Amygdala (tissue), 56 donors: Measurements from ENCODE around the gene MB21D2.
"Not testable (repeated sequence)": the region's sequence is repeated elsewhere in the genome, so short reads cannot be mapped to it uniquely, and the experiment has no call there.

Source experiments
- DNase-seq, 56 donors: peaks; one replicate each; lab custom pipeline; 2025; lab: John Stamatoyannopoulos, UW

MB21D2 gene

DNA sequence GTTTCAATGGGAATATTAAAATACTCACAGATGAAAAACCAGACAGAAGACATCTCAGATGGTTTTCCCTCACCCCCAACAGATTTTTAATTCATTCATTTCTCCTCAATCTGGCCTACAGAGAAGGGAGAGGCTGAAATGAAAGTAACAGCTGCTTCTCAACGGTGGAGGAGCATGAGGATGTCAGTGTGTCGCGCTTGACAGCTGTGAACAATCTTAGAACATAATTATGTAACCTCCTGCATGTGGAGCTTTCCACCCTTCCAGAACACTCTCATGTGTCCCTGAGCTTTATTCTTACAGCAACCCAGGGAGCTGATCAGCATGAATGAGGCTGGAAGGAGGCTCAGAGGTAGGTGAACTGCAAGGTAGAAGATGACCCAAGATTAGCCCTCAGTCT is 52.7 kb downstream of the MB21D2 start:
- peak in 2 of 56 donors; percentile 13 to 29 for DNase-seq

DNA sequence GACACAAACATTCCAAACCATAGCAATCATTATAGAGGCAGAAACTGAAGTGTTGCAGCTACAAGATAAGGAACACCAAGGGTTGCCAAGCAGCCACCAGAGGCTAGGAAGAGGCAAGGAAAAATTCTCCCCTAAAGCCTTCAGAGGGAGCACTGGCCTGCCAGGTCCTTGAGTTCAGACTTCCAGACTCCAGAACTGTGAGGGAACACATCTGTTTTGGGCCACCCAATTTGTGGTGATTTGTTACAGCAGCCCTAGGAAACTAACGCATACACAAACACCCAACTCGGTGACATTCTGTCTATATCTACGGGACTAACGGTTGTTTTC is 54.6 kb downstream of the MB21D2 start:
- DNase-seq, result no peak

DNA sequence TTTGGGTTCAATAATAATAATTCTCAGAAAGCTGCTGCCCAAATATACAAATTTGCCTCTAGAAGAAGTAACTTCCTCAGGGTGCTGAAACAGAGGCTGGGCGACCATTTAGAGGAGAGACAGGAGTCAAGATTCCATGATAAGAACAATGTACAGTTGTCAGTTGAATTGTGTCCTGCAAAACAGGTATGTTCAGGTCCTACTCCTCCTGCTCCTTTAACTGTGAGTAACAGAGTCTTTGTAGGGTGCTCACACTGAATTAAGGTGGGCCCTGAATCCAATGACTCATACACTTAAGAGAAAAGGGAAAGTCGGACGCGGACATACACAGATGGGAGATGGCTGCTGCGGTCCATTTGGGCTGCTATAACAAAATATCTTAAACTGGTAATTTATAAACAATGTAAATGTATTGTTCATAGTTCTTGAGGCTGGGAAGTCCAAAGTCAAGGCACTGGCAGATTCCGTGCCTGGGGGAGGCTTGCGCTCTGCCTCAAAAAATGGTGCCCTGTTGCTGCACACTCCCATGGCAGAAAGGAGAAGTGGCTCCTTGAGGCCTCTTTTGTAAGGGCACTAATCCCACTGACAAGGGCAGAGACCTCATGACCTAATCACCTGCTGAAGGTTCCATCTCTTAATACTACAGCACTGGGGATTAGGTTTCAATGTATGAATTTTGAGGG is 55.1 kb downstream of the MB21D2 start:
- DNase-seq, result no peak

DNA sequence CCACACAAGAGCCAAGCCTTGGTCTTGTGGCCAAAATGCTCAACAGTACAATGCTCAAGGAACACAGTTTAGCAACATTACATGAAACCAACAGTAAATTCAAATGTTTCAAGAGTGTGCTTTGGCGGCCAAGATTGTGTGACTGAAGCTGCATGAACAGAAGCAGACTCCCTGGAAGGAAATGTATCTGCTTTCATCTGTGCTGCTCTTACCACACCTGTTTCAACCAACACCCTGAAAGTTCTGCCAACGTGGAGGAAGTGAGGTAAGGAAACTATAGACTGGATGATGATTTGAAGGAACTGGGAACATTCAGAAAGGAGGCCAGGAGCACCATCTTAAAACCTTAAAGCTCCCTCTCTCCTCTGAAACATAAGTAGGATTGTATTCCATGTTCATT is 55.7 kb downstream of the MB21D2 start:
- DNase-seq, result no peak

DNA sequence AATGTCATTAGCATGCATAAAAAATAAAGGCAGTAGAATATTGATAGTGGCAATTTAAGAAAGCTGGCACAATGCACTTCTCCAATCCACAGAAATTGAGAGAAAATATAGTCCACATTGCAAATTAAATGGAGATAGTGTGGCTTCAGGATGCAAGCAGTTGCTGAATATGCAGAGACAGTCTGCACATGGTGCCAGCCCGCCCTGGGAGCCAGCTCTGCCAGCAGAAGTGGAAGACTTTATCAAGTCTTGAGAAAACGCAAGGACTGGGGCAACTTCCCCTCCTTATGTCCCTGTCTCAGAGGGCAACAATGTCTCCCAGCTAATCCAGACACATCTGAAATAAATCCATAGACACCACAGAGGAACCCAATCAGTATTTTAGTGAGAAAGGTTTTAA is 57.2 kb downstream of the MB21D2 start:
- peak in 1 of 56 donors; percentile 3 for DNase-seq

DNA sequence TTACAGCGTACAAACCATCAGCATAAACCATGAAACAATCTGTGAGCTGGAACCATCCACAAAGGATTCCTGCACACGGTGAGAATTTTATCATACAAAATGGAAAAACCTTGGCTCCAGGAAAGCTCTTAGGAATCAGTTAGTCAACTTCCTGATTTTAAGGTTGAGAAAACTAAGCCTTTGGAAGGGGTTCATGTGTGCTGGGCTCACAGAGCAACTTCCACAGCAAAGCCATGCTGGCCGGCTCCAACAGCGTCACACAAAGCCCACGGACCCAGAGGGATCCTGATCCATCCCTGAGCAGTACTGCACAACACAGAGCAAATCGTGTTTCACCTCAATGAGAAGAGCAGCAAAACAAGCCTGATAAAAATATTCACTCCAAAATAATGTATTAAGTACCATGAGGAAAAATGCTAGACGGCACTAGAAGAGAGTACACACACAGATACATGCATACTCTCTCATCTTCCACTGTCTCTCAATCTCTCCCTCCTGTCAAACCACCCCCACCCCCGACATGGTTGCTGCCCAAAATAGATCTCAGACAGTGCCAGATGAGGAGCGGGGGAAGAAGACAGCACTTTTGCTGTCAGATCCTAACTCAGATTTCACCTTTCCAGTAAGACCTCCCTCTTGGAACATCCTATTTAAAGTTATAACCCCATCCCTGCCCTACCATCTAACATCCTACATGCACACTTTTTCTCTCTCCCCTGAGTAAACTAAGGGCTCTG is 58.6 kb downstream of the MB21D2 start:
- no peak for DNase-seq

DNA sequence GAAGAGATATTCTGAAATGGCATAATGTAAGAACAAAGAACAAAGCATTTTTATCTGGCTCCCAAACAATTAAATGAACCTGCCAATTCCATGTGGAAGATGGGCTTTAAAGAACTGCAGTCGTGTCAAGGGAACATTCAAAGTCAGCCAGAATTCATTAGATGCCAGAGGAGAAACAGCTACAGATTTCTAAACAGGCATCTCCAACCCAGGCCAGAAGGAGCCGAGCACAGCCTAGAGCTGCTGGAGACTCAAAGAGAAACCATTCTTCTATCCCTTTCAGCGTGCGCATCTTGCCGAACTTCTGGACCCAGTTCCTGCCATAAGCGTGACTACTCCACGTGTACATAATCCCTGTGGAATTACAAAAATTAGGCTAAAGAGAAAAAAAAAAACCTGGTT is 60.4 kb downstream of the MB21D2 start:
- peak in 2 of 56 donors; percentile 3 to 7 for DNase-seq

DNA sequence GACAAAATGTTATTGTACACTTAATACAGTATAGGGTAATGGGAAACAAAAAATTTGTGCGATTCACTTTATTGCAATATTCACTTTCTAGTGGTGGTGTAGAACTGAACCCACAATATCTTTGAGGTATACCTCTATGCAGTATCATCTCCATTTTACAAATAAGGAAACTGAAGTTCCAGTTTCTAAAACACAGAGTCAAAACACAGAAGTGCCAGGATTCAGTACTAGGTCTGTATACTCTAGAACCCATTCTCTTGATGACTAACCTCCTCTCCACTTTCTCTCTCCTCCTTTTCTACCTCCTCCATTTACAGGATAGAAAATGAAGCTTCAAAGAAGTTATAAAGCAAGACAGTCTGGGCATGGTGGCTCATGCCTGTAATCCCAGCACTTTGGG is 62.2 kb downstream of the MB21D2 start:
- no peak for DNase-seq

DNA sequence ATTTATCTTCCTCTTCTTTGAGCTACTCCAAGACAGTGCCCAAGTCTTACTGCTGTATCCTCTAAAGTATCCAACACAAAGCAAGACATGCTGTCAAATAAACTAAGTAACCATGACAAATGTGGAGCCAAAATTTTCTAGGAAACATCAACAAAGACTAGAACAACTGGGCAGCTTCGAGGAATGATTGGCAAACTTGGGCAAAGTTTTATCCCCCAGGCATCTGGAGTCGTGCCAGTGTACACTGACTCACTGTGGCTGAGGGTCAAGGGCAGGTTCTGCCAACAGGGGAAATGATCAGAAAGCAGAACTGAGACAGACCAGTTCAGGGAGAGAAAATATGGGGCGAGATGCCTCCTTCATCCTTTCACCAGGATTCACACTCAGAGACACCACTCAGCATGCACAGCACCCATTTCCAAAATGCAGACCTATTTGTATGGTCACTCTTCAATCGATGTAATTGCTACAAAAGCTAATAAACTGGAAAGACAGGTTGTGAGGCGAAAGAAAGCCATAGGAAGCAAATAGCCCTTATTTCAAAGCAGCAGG is 65.8 kb downstream of the MB21D2 start:
- DNase-seq, result peak in 29 of 56 donors; percentile 1 to 57 (median 12)

DNA sequence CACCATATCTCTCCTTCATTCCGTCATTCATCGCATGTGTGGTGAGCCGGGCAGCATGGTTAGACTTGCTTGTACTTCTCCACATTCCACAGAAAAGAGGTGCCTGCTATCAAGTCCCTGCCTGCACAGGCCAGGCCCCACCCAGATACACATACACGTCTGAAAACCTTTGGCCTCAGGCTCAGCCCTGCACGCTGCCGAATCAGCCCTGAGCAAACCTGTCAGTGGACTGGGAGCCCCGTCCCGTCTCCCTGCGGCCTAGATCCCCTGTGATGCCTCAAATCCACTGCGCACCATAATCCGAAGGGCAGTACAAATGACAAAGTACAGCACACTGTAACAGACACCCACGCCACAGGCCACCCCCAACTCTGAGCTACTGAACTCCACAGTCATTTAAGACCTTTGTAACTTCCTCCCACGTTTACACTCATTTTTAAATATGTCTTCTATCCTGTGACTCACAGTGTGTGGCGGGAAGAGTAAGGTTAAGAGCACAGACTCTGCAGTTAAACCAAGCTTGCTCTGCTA is 67.1 kb downstream of the MB21D2 start:
- DNase-seq, result no peak

DNA sequence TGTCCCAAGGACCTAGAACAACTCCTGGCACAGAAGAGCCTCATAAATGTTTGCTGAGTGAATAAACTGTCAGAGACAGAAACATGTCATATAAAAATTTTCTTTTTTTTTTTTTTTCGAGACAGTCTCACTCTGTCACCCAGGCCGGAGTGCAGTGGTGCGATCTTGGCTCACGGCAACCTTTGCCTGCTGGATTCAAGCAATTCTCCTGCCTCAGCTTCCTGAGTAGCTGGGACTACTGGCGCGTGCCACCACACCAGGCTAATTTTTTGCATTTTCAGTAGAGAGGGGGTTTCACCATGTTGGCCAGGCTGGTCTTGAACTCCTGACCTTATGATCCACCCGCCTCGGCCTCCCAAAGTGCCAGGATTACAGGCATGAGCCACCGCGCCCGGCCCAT is 67.8 kb downstream of the MB21D2 start:
- DNase-seq, result not testable (repeated sequence)

DNA sequence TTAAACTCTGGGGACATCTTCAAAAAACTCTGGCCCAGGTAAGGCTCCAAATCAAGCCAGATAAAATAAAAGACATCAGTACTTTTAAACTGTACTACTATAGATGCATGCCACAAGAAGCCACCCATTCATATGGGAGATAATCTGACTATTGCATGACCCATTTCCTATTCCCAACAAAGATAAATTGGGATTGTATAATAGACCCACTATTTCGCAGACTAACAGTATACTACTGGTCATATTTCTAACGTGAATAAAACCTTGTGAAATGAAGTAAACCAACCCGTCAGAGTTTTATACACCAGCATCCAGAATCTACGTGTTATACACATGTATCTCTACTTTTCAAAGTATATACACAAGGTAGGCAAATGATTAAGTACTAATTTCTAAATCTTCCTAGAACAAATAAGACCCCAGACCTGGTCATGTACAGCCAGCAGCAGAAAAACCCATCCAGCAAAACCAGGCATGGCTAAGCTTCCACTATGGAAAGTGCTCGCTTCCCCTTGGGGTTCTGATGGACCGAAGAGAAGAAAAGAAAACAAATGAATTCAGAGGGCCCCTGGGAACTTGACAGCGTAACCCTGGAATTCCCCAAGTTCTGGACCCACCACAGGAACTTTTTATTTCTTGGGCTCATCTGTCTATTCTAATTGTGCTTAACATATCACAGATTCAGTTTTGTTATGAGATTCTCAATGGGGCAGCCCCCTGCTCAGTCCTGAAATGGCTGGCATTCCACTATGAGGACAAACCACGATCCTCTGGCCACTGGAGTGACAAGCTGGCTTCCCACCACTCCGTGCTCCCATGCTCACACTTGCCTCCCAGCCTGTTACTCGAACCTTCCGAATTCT is 69.1 kb downstream of the MB21D2 start:
- no peak for DNase-seq

DNA sequence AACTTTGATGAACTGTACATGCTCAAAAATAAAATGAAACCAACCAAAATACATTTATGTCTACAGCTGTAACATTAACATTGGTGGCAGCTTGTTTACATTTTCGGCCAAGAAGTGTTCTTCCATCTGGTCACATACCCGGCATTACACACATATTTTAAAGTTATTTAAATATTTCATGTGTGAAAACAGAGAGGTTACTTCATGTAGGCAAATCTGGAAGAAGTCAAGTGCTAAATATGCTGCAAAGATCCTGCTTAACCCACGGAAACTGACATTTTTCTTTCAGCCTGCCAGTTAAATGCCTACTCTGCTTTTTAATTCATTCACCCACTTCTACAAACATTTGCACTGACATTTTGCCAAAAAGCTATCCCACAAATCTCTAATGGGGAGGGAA is 69.7 kb downstream of the MB21D2 start:
- DNase-seq, result no peak

DNA sequence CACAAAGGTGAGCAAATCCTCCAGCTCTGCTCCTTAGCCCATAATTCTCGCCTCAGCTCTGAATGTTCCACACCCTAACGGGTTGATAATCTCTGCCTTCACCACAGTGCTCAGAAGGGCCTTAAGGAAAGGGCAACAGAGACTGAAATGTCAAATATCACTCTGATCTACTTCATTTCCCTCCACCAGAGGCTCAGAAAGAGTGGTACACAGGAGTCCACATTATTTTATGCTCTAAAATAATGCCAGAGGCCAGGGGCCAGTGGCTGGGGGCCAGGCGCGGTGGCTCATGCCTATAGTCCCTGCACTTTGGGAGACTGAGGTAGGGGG is 72.2 kb downstream of the MB21D2 start:
- DNase-seq, result no peak

DNA sequence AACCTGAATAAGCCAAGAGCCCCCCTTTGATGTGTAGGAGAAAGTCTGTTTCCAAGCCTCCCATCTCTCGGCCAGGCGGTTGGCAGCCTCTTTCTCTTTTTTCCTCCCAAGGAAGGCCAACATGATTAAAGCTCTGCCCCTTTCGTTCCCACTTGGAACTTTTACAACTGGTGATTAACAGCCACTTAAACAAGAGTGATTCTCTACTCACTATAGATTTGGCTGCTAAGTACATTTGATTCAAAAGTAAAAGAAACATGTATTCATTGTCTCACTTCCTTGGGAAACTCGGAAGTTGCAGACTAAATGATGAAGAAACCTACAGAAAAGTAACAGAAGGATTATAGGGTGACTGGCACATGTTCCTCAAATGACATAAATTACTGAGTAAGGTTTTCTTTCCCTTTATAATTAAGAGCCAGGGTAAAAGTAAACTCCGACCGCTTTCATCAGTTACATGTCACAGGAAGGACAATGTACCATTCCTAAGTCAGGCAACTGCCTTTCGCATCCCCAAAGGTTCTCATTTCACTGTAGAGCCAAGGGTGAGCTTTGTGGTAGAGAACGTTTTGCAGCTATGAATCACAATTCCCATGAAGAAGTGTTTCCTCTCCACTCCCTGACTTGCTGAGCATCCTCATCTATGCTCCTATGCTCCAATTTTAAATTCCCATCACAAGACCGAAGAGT is 72.7 kb downstream of the MB21D2 start:
- no peak for DNase-seq

DNA sequence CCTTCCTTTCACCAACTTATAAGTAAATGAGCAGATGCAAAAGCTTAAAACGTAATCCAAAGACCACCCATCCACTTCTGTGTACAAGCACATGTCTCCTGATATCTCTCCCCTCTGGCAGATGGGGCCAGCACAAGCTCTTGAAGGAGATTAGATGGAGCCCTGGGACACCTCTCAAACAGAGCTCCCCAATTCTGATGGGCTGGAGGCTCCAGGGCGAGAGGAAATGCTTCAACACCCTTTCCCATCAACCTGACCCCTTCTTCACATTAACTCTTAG is 73.2 kb downstream of the MB21D2 start:
- DNase-seq, result no peak

DNA sequence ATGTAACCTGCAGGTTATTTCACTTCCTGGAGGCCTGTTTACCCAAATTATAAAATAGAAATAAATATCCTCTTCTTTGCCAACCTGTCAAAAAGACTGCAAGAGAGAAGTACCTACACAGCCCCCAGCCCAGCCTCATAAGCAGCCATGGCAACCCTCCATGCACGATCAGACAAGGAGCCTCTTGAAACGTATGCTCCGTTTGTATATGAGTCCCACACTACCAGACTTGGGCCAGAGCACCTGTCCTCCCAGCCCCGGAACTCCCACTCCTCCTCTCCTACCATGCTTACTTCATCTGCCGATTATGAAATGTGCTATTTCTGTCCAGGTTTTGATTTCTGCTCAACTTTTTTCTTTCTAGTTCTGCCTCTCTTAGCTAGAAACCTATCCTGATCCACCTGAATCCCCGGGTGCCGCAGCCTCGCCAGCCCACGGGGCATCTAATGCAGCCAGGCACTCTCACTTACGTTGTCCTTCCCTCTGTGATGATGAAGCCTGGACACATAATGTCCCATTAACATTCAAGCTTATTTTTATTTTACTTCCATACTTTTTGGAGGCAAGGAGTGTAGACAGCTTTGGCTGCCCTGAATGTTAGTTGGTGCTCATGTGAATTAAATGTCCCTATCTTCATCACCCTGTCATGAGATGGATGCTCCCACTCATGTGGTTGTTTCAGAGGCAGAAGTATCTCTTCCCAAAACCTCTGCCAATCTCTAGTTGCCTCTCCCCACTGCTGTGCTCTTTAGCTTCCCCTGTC is 73.8 kb downstream of the MB21D2 start:
- no peak for DNase-seq

DNA sequence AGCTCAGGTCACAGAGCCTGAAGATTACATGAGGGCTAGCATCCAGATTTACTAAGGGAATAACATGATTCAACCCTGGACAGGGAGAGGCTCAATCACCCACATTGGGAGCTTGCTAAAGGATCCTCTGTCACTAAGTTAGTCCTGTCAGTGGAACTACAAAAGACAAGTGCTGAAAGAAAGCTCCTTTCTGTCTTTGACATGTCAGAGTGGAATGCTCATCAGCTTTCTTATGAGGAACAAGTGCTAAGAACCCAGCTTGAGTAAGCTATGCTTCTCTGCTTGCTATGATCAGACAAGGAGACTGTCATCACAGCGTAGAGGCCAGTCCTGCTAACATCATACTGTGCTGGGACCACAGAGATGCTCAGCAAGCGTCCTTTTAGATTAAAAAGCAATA is 74.5 kb downstream of the MB21D2 start:
- DNase-seq, result no peak

DNA sequence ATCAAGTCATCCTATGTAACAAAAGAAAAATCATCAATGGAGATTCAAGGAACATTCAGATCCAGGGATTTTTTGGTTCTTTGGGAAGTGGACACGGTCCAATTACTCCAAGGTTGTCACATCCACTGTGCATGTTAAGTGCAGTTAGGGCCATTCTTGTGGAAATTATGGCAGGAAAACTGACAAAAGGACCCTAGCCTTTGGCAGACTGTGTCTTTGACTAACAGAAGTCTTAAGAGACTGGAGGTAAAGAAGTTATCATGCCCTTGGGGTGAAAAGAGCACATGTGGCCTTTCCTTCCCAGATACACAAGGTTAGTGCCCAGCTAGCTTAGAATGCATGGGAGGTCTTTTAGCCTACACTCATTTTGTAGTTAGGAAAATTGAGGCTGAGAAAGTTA is 74.9 kb downstream of the MB21D2 start:
- no peak for DNase-seq

DNA sequence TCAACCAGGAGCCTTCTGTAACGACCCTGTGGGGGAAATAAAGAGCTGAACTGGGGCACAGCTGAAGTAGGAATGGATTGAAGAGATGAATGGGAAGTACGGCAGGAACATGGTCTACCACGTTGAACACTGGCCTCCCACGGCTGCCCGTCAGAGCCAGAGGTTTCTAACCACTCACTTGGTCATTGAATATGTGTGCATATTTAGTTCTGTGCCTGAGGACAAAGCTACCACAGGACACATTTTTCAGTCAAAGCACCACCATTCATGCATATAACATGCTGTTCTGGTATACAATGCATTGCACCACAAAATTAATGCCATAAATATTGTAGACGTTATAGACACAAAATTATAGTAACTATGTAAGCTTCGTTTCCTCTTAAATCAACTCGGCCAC is 75.5 kb downstream of the MB21D2 start:
- no peak for DNase-seq
